Medulla oblongata (tissue), 1 donor: ENCODE data around the gene USP5.
A peak's percentile ranks its signal among the peaks of the same experiment; 100 is the strongest.

Experiments
- DNase-seq: peaks from one replicate; pipeline ENCODE4 v3.0.0-alpha.2; 2015; ENCODE audit errors: extremely low spot score

USP5 gene

GRCh38 chr12:6826125-6826733 is 25.7 kb upstream of the USP5 start:
- no peak for DNase-seq

- DNase-seq: no peak
Measured at GRCh38 chr12:6826734-6827436, 25.1 kb upstream of the USP5 start.

- DNase-seq: peak; percentile 69
Measured at GRCh38 chr12:6827437-6827911, 24.5 kb upstream of the USP5 start.

- DNase-seq: no peak
Measured at GRCh38 chr12:6827982-6828780, 23.8 kb upstream of the USP5 start, which contains the start of gene P3H3. TSS of gene P3H3 (plus strand) at chr12:6828407. CDS start at chr12:6828441, 34 bp downstream.

- no peak for DNase-seq
Measured at GRCh38 chr12:6828781-6829535, 23.0 kb upstream of the USP5 start.

- no peak for DNase-seq
Measured at GRCh38 chr12:6829536-6830220, 22.3 kb upstream of the USP5 start.

- DNase-seq: no peak
Measured at GRCh38 chr12:6830286-6830890, 21.6 kb upstream of the USP5 start.

- no peak for DNase-seq
Measured at GRCh38 chr12:6830999-6831398, 21.0 kb upstream of the USP5 start.

GRCh38 chr12:6831450-6831995 is 20.4 kb upstream of the USP5 start:
- no peak for DNase-seq

GRCh38 chr12:6832125-6832524 is 19.8 kb upstream of the USP5 start:
- DNase-seq: no peak

- DNase-seq: no peak
Measured at GRCh38 chr12:6833189-6833890, 18.6 kb upstream of the USP5 start.

- no peak for DNase-seq
Measured at GRCh38 chr12:6834254-6834653, 17.7 kb upstream of the USP5 start.

- DNase-seq: no peak
Measured at GRCh38 chr12:6834873-6835272, 17.1 kb upstream of the USP5 start.

- DNase-seq: no peak
Measured at GRCh38 chr12:6836851-6837250, 15.1 kb upstream of the USP5 start.

GRCh38 chr12:6837370-6838060 is 14.4 kb upstream of the USP5 start:
- DNase-seq: no peak

- no peak for DNase-seq
Measured at GRCh38 chr12:6838854-6839253, 13.1 kb upstream of the USP5 start.

- no peak for DNase-seq
Measured at GRCh38 chr12:6839482-6840201, 12.3 kb upstream of the USP5 start.

GRCh38 chr12:6840330-6840729 is 11.6 kb upstream of the USP5 start:
- no peak for DNase-seq
